Measurements from ENCODE around the gene CCDC192. TPM values are rescaled to one million over a fixed set of nuclear protein-coding genes. Genes with fewer than 3 reads are reported as not detected.

Gene CCDC192
- total RNA-seq, 2 experiments from 2014 or later, result not detected

DNA sequence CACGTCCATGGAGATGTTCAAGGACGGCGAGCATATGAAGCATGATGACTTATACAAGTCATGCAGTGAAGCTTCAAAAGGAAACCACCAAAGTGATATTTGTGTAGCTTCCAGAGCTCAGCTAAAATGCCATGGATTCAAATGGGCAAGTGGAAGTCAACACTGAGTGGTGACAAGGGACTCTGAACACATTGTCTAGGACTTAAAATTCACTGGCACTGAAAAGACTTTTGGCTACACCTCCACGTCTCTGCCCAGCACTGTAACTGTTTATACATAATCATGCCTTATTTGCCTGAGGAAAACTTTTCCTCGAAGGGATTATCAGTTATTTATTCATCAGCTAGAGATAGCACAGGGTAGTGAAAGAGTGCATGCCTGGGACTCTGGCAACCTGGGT lies 39.1 kb upstream of the CCDC192 start:
- no peak for DNase-seq
- CTCF ChIA-PET, result no interaction called here

DNA sequence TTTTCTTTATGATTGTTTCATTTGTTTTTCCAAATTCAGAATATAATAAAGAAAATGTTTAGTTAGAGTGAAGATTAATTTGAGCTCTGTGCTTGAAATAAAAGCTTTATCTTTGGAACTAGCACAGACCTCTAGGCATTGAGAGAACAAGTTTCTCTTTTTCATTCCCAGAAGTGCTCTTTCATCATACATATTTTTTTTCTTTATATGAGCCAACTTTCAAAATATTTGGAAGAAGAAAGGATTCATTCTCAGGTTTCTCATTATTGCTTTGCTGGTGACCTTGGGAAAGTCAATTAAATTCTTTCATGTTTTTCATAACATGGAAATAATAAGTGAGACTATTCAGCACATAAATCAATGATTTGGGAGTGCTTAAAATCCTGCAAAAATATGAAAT lies 37.5 kb upstream of the CCDC192 start:
- H3K27me3 Mint-ChIP-seq, result no peaks in the 10 kb centered on the region
- no peak for ATAC-seq (ENCODE audit: poor library complexity)
- TF ChIP-seq, protein P1, sequence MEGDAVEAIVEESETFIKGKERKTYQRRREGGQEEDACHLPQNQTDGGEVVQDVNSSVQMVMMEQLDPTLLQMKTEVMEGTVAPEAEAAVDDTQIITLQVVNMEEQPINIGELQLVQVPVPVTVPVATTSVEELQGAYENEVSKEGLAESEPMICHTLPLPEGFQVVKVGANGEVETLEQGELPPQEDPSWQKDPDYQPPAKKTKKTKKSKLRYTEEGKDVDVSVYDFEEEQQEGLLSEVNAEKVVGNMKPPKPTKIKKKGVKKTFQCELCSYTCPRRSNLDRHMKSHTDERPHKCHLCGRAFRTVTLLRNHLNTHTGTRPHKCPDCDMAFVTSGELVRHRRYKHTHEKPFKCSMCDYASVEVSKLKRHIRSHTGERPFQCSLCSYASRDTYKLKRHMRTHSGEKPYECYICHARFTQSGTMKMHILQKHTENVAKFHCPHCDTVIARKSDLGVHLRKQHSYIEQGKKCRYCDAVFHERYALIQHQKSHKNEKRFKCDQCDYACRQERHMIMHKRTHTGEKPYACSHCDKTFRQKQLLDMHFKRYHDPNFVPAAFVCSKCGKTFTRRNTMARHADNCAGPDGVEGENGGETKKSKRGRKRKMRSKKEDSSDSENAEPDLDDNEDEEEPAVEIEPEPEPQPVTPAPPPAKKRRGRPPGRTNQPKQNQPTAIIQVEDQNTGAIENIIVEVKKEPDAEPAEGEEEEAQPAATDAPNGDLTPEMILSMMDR (IDR thresholded peaks at IDR 0.05), result no peak
- H3K9me3 ChIP-seq (ENCODE audit: control insufficient read depth in 1 of 2, insufficient read depth in 1 of 2, low read length in 2 of 2), result no peaks in the 10 kb centered on the region
- H3K36me3 Mint-ChIP-seq (ENCODE audit: low read depth), result no peaks in the 10 kb centered on the region
- no peaks in the 10 kb centered on the region for H3K4me1 Mint-ChIP-seq (ENCODE audit: low read depth)
- H3K4me1 ChIP-seq (ENCODE audit: insufficient read depth, low read length), result no peaks in the 10 kb centered on the region
- H3K9me3 Mint-ChIP-seq, result no peaks in the 10 kb centered on the region
- no peaks in the 10 kb centered on the region for H3K36me3 ChIP-seq (ENCODE audit: insufficient read depth, low read length)
- no peak overlapping the region for H3K4me3 Mint-ChIP-seq
- no peak for DNase-seq
- CTCF ChIA-PET, result no interaction called here
- H3K27ac Mint-ChIP-seq, result no peak overlapping the region
- H3K4me3 ChIP-seq (ENCODE audit: low read length), result no peak overlapping the region
- no peak overlapping the region for H3K27ac ChIP-seq (ENCODE audit: low read depth in 1 of 2, low read length in 2 of 2)
- H3K27me3 ChIP-seq (ENCODE audit: control insufficient read depth in 1 of 2, insufficient read depth in 2 of 2, low read length in 2 of 2), result no peaks in the 10 kb centered on the region
- intact Hi-C loops (cut with DNase I, micrococcal nuclease), result no loop called here
- POLR2A ChIA-PET, result no interaction called here

More for the DNA sequence above, 39.1 kb upstream of the CCDC192 start:
- no peaks in the 10 kb centered on the region for H3K9me3 ChIP-seq (ENCODE audit: control insufficient read depth in 1 of 2, insufficient read depth in 1 of 2, low read length in 2 of 2)
- Mint-ChIP-seq H3K4me3 (no peak overlapping the region), H3K27me3 (no peaks in the 10 kb centered on the region), H3K9me3 (no peaks in the 10 kb centered on the region), H3K4me1 (ENCODE audit: low read depth) (no peaks in the 10 kb centered on the region), H3K27ac (no peak overlapping the region), H3K36me3 (ENCODE audit: low read depth) (no peaks in the 10 kb centered on the region)
- H3K27ac ChIP-seq (ENCODE audit: low read depth in 1 of 2, low read length in 2 of 2), result no peak overlapping the region
- H3K4me1 ChIP-seq (ENCODE audit: insufficient read depth, low read length), result no peaks in the 10 kb centered on the region
- H3K4me3 ChIP-seq (ENCODE audit: low read length), result no peak overlapping the region
- TF ChIP-seq, protein P1 (IDR thresholded peaks at IDR 0.05), result no peak
- intact Hi-C loops (cut with DNase I, micrococcal nuclease), result no loop called here
- no peaks in the 10 kb centered on the region for H3K36me3 ChIP-seq (ENCODE audit: insufficient read depth, low read length)
- H3K27me3 ChIP-seq (ENCODE audit: control insufficient read depth in 1 of 2, insufficient read depth in 2 of 2, low read length in 2 of 2), result no peaks in the 10 kb centered on the region
- no peak for ATAC-seq (ENCODE audit: poor library complexity)
- POLR2A ChIA-PET, result no interaction called here

DNA sequence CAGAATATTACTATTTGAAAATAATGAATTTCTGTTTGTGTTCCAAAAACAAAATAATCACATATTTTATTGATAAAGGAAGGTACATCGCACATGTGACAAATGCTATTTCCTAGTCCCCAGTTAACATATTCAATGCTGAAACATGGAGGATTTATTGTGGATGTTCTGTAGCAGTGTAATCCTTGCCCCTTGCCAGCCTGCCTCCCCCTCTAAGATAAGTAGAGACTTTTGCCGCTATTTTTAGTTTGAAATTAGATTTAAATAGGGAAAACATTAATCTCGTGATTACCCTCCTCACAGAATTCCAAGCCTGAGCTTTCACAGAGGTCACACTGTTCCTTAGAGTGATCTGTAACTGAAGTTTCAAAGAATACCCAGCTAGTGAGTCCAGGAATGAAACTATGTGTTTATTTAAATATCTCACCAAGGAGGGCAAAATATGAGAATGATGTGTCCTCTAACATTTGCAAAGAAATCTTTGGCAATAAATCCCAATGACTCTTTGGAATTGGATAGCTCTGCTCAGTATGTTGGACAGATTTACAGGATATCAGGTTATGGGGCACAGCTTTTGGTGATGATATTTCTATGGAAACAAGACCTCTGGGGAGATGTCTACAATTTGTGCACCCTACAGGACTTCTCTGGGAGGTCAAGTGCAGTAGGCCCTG lies 37.0 kb upstream of the CCDC192 start:
- intact Hi-C loops (cut with DNase I, micrococcal nuclease), result no loop called here
- H3K9me3 Mint-ChIP-seq, result no peaks in the 10 kb centered on the region
- no peaks in the 10 kb centered on the region for H3K36me3 Mint-ChIP-seq (ENCODE audit: low read depth)
- no peaks in the 10 kb centered on the region for H3K4me1 Mint-ChIP-seq (ENCODE audit: low read depth)
- Histone ChIP-seq H3K4me1 (ENCODE audit: insufficient read depth, low read length) (no peaks in the 10 kb centered on the region), H3K27ac (ENCODE audit: low read depth in 1 of 2, low read length in 2 of 2) (no peak overlapping the region), H3K36me3 (ENCODE audit: insufficient read depth, low read length) (no peaks in the 10 kb centered on the region), H3K9me3 (ENCODE audit: control insufficient read depth in 1 of 2, insufficient read depth in 1 of 2, low read length in 2 of 2) (no peaks in the 10 kb centered on the region), H3K27me3 (ENCODE audit: control insufficient read depth in 1 of 2, insufficient read depth in 2 of 2, low read length in 2 of 2) (no peaks in the 10 kb centered on the region), H3K4me3 (ENCODE audit: low read length) (no peak overlapping the region)
- H3K27ac Mint-ChIP-seq, result no peak overlapping the region
- DNase-seq, result no peak
- POLR2A ChIA-PET, result no interaction called here
- no peak for ATAC-seq (ENCODE audit: poor library complexity)
- H3K4me3 Mint-ChIP-seq, result no peak overlapping the region
- TF ChIP-seq, protein P1 (IDR thresholded peaks at IDR 0.05), result no peak
- no peaks in the 10 kb centered on the region for H3K27me3 Mint-ChIP-seq
- CTCF ChIA-PET, result no interaction called here

Data from CD4-positive, alpha-beta T cell (primary cell).